Smooth muscle cell (in vitro differentiated cells): ENCODE results near the gene SLC38A10. TPM values are rescaled to one million over a fixed set of nuclear protein-coding genes. Genes with fewer than 3 reads are reported as not detected.
"Not testable (repeated sequence)": the region's sequence is repeated elsewhere in the genome, so short reads cannot be mapped to it uniquely, and the experiment has no call there.

Experiments
- DNase-seq: peaks from one replicate; lab custom pipeline; 2025; ENCODE audit not compliant: unreplicated experiment; lab: John Stamatoyannopoulos, UW
- H2AFZ ChIP-seq: fragments of 200-600 bp; sonication (generic); 2 replicates; pipeline ENCODE4 v1.6.0; 2016; ENCODE audit warnings: antibody characterized with exemption, low read depth, mild to moderate bottlenecking
- H3F3A ChIP-seq: fragments of 200-600 bp; sonication (generic); 2 replicates; pipeline ENCODE4 v1.6.0; 2017; ENCODE audit warnings: antibody characterized with exemption, low read depth
- H3K27ac ChIP-seq: fragments of 200-600 bp; sonication (generic); 2 replicates; pipeline ENCODE4 v1.5.1; 2016; ENCODE audit warnings: low read depth, mild to moderate bottlenecking
- H3K27me3 ChIP-seq: fragments of 200-600 bp; sonication (generic); 2 replicates; pipeline ENCODE4 v1.6.1; 2016; ENCODE audit warnings: low read depth, mild to moderate bottlenecking
- H3K36me3 ChIP-seq: fragments of 200-600 bp; sonication (generic); 2 replicates; pipeline ENCODE4 v1.5.1; 2016; ENCODE audit warnings: low read depth
- H3K4me1 ChIP-seq: fragments of 200-600 bp; sonication (generic); 2 replicates; pipeline ENCODE4 v1.5.1; 2016; ENCODE audit warnings: low read depth
- H3K4me2 ChIP-seq: fragments of 200-600 bp; sonication (generic); 2 replicates; pipeline ENCODE4 v1.6.0; 2016; ENCODE audit warnings: mild to moderate bottlenecking
- H3K4me3 ChIP-seq: fragments of 200-600 bp; sonication (generic); 2 replicates; pipeline ENCODE4 v1.5.1; 2016; ENCODE audit warnings: mild to moderate bottlenecking
- H3K79me2 ChIP-seq: fragments of 200-600 bp; sonication (generic); 2 replicates; pipeline ENCODE4 v1.6.0; 2016; ENCODE audit warnings: low read depth, mild to moderate bottlenecking
- H3K9ac ChIP-seq: fragments of 200-600 bp; sonication (generic); 2 replicates; pipeline ENCODE4 v1.6.0; 2016; ENCODE audit warnings: low read depth
- H3K9me3 ChIP-seq: fragments of 200-600 bp; sonication (generic); replicated peaks from 2 replicates; pipeline ENCODE4 v1.5.1; 2016; ENCODE audit warnings: low read depth
- H4K20me1 ChIP-seq: fragments of 200-600 bp; sonication (generic); 2 replicates; pipeline ENCODE4 v1.6.0; 2016; ENCODE audit warnings: low read depth
- WGBS: methylation state at CpG from one replicate; pipeline ENCODE4 v1.1.7; 2016; ENCODE audit warnings: low lambda C conversion rate; 5-methylcytosine and 5-hydroxymethylcytosine counted together
- polyA plus RNA-seq: library from polyadenylated mRNA; unstranded; fragments of >200 nt; fragmentation: Nextera tagmentation; extraction: Ambion mirVana; gene quantifications from 2 replicates; pipeline ENCODE4 v1.2.1, GENCODE V29; 2016
- total RNA-seq: library from RNA; depleted of rRNA; stranded (reverse); fragments of >200 nt; gene quantifications from 2 replicates; pipeline ENCODE4 v1.2.3, GENCODE V29; 2014
- TF ChIP-seq, protein P1 (sequence below): fragments of 200-600 bp; sonication (generic); IDR thresholded peaks from 2 replicates; pipeline ENCODE4 v1.5.1; 2017; ENCODE audit warnings: borderline replicate concordance, mild to moderate bottlenecking, antibody characterized with exemption; ENCODE audit not compliant: insufficient read depth, poor library complexity, severe bottlenecking

The SLC38A10 gene
- total and polyA plus RNA-seq, 2 experiments from 2014 or later, result 61.6 to 97.1 TPM

DNA sequence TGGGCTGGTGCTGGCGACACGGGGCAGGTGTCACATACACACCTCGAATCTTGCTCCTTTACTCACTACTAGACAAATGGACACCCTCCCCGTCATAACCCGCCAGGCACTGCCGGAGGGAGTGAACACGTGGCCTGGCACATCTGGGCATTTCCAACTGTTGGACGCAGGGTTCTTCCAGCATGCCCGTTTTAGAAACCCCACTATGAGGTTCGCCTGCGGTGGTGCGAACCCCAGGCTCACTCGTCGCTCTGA, 65.5 kb downstream of the SLC38A10 start:
- Histone ChIP-seq H3K9me3 (no peaks in the 10 kb centered on the region), H2AFZ (no peak overlapping the region), H3K4me3 (no peak overlapping the region), H3K4me1 (no peaks in the 10 kb centered on the region), H3K36me3 (no peaks in the 10 kb centered on the region), H3K9ac (no peak overlapping the region), H3F3A (no peaks in the 10 kb centered on the region), H3K27me3 (no peaks in the 10 kb centered on the region), H3K4me2 (no peak overlapping the region), H3K79me2 (no peaks in the 10 kb centered on the region), H3K27ac (no peak overlapping the region), H4K20me1 (peaks cover 17% of the 10 kb centered on the region)
- no peak for DNase-seq
- TF ChIP-seq, protein P1, sequence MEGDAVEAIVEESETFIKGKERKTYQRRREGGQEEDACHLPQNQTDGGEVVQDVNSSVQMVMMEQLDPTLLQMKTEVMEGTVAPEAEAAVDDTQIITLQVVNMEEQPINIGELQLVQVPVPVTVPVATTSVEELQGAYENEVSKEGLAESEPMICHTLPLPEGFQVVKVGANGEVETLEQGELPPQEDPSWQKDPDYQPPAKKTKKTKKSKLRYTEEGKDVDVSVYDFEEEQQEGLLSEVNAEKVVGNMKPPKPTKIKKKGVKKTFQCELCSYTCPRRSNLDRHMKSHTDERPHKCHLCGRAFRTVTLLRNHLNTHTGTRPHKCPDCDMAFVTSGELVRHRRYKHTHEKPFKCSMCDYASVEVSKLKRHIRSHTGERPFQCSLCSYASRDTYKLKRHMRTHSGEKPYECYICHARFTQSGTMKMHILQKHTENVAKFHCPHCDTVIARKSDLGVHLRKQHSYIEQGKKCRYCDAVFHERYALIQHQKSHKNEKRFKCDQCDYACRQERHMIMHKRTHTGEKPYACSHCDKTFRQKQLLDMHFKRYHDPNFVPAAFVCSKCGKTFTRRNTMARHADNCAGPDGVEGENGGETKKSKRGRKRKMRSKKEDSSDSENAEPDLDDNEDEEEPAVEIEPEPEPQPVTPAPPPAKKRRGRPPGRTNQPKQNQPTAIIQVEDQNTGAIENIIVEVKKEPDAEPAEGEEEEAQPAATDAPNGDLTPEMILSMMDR, result no peak
- 97% methylated on average over 14 of the region's 14 CpGs for WGBS

DNA sequence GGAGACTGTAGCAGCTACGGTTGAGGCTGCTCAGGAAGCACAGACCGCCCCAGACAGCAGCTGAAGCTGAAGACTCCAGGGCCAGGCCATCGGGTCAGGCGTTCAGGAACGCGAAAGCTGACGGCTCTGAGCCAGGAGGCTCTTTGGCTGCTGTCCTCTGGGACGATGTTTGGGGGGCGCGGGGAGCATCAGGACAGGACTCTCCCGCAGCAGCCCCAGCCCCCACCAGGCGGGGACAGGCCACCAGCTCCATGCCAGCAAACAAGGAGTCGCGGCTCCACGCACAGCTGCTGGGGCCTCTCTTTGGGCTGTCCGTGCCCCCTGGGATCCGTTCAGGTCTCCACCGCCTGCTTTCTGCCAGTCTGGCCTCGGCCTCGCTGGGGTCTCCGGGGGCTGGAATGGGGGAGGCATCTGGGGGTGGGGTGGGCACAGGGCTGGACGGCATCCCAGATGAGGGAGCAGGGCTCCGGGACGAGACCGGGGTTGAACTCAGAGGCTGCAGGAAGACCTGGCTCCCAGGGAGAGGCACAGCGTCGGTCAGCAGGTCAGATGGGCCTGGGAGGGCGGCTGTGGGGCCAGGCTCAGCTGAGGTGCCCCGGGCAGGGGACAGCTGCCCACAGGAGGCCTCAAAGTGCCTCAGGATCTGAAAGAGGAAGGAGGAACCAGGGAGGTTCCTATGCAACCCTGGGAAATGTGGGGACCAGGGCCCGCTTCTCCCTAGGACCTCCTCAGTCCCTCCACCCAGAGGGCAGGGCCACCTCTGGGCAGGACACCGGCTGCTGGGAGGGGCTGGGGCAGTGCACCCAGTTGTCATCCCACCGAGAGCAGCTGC, 66.1 kb downstream of the SLC38A10 start:
- TF ChIP-seq, protein P1, result no peak
- Histone ChIP-seq H3K27ac (no peak overlapping the region), H3K4me2 (no peak overlapping the region), H4K20me1 (peaks cover 11% of the 10 kb centered on the region), H3K27me3 (no peaks in the 10 kb centered on the region), H3K79me2 (no peaks in the 10 kb centered on the region), H3K4me3 (no peak overlapping the region), H3K9me3 (no peaks in the 10 kb centered on the region), H3K4me1 (no peaks in the 10 kb centered on the region), H3K36me3 (no peaks in the 10 kb centered on the region), H3F3A (no peaks in the 10 kb centered on the region), H2AFZ (no peak overlapping the region), H3K9ac (no peak overlapping the region)
- WGBS, result 98% methylated on average over 31 of the region's 32 CpGs
- no peak for DNase-seq

- Histone ChIP-seq H3K4me2 (no peak overlapping the region), H3K4me1 (peaks cover 4% of the 10 kb centered on the region), H3F3A (no peaks in the 10 kb centered on the region), H3K9me3 (no peaks in the 10 kb centered on the region), H4K20me1 (peaks cover 5% of the 10 kb centered on the region), H3K9ac (no peak overlapping the region), H2AFZ (no peak overlapping the region), H3K27me3 (no peaks in the 10 kb centered on the region), H3K4me3 (no peak overlapping the region), H3K36me3 (no peaks in the 10 kb centered on the region), H3K27ac (no peak overlapping the region), H3K79me2 (no peaks in the 10 kb centered on the region)
- no peak for DNase-seq
- TF ChIP-seq, protein P1, result no peak
- WGBS, result 93% methylated on average over 9 of the region's 9 CpGs
Observed at GRCh38 chr17:81228420-81228819, 66.7 kb downstream of the SLC38A10 start.

DNA sequence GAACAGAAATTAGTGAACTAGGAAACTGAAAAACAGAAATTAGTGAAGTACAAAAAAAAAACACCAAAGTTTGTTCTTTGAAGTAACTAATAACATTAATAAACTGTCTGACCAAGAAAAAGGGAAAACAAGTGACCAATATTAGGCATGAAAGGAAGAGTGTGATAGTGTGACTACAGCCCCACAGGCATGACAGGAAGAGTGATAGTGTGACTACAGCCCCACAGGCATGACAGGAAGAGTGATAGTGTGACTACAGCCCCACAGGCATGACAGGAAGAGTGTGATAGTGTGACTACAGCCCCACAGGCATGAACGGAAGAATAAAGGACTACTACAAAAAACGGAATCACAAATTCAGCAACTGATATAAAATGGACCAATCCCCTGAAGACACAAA, 67.5 kb downstream of the SLC38A10 start:
- H3K4me1 ChIP-seq, H3K9ac ChIP-seq, H3K36me3 ChIP-seq, H3K4me2 ChIP-seq, H3K27me3 ChIP-seq, H3K4me3 ChIP-seq, H3F3A ChIP-seq, H3K9me3 ChIP-seq, DNase-seq, H3K27ac ChIP-seq, H2AFZ ChIP-seq, H4K20me1 ChIP-seq, H3K79me2 ChIP-seq: not testable (repeated sequence)
- 95% methylated on average over 2 of the region's 2 CpGs for WGBS
